Adipose tissue (tissue), 3 donors: ENCODE results near the gene DPPA4. TPM values are rescaled to one million over a fixed set of nuclear protein-coding genes. Genes with fewer than 3 reads are reported as not detected.

Experiments
- H3K27ac ChIP-seq: one replicate; pipeline ENCODE4 v1.5.1; 2013; ENCODE audit warnings: low read depth, low read length
- WGBS, 3 donors: extraction: QIAGEN DNeasy Blood & Tissue Kit; methylation state at CpG; one replicate each; pipeline ENCODE4 v1.1.7; 2013; 5-methylcytosine and 5-hydroxymethylcytosine counted together
- polyA plus RNA-seq, 3 donors: library from polyadenylated mRNA; stranded (reverse); fragments of 200-250 nt; gene quantifications; one replicate each; pipeline ENCODE4 v1.2.3, GENCODE V29; 2013
- donor health status: healthy with polysubstance abuse.
- donor health status: Bipolar disorder and iron deficiency.
- donor health status: healthy.

DPPA4 gene
- polyA plus RNA-seq, 3 donors: not detected

GRCh38 chr3:109339714-109340648 is 2.6 kb upstream of the DPPA4 start:
- 38 to 67% (median 57%) methylated on average over 5 of the region's 5 CpGs for WGBS, 3 donors
- no peak overlapping the region for H3K27ac ChIP-seq

GRCh38 chr3:109339197-109339596 is 1.9 kb upstream of the DPPA4 start:
- WGBS, 3 donors: 61 to 75% (median 72%) methylated on average over 3 of the region's 3 CpGs
- H3K27ac ChIP-seq: no peak overlapping the region

- 23 to 33% (median 29%) methylated on average over 4 of the region's 4 CpGs for WGBS, 3 donors
These were observed 976 bp upstream of the DPPA4 start for GRCh38 chr3:109338322-109338721.

GRCh38 chr3:109336291-109336861 is 970 bp downstream of the DPPA4 start:
- WGBS, 3 donors: 2 to 5% (median 3%) methylated on average over 17 of the region's 17 CpGs
- no peak overlapping the region for H3K27ac ChIP-seq

More at GRCh38 chr3:109338322-109338721, 976 bp upstream of the DPPA4 start:
- no peak overlapping the region for H3K27ac ChIP-seq

- WGBS, 3 donors: 52 to 88% (median 87%) methylated on average over 1 of the region's 1 CpG
- no peak overlapping the region for H3K27ac ChIP-seq
These were observed 2.8 kb downstream of the DPPA4 start for GRCh38 chr3:109334572-109334971.

GRCh38 chr3:109331692-109332091 is 5.7 kb downstream of the DPPA4 start:
- 61 to 87% (median 83%) methylated on average over 5 of the region's 5 CpGs for WGBS, 3 donors
- H3K27ac ChIP-seq: no peak overlapping the region

- H3K27ac ChIP-seq: no peak overlapping the region
- 79 to 80% (median 79%) methylated on average over 7 of the region's 7 CpGs for WGBS, 3 donors
These were observed 6.9 kb downstream of the DPPA4 start for GRCh38 chr3:109330405-109330804.

GRCh38 chr3:109328202-109328601 is 9.1 kb downstream of the DPPA4 start:
- 69 to 76% (median 73%) methylated on average over 3 of the region's 3 CpGs for WGBS, 3 donors

GRCh38 chr3:109325657-109326056 is 11.7 kb downstream of the DPPA4 start:
- 62 to 69% (median 67%) methylated on average over 3 of the region's 3 CpGs for WGBS, 3 donors
- H3K27ac ChIP-seq: no peak overlapping the region

More at GRCh38 chr3:109328202-109328601, 9.1 kb downstream of the DPPA4 start:
- no peak overlapping the region for H3K27ac ChIP-seq

- H3K27ac ChIP-seq: no peak overlapping the region
- 77 to 88% (median 83%) methylated on average over 5 of the region's 5 CpGs for WGBS, 3 donors
These were observed 12.2 kb downstream of the DPPA4 start for GRCh38 chr3:109325109-109325508.

GRCh38 chr3:109316162-109316730 is 21.1 kb downstream of the DPPA4 start, which contains the start of gene DPPA2:
TSS of gene DPPA2 (minus strand) at chr3:109316517. CDS start at chr3:109314542, 1,975 bp downstream.
- WGBS, 3 donors: 78 to 88% (median 88%) methylated on average over 21 of the region's 21 CpGs
- no peak within 1 kb of the TSS for H3K27ac ChIP-seq

GRCh38 chr3:109313061-109313460 is 24.3 kb downstream of the DPPA4 start:
- H3K27ac ChIP-seq: no peak overlapping the region
- 38 to 78% (median 68%) methylated on average over 1 of the region's 1 CpG for WGBS, 3 donors

GRCh38 chr3:109297496-109297895 is 39.9 kb downstream of the DPPA4 start:
- H3K27ac ChIP-seq: no peak overlapping the region
- WGBS, 3 donors: 65 to 72% (median 70%) methylated on average over 2 of the region's 2 CpGs

GRCh38 chr3:109284071-109284470 is 53.3 kb downstream of the DPPA4 start:
- H3K27ac ChIP-seq: no peak overlapping the region

GRCh38 chr3:109278546-109278945 is 58.8 kb downstream of the DPPA4 start:
- H3K27ac ChIP-seq: no peak overlapping the region

GRCh38 chr3:109278141-109278540 is 59.2 kb downstream of the DPPA4 start:
- no peak overlapping the region for H3K27ac ChIP-seq
- WGBS, 3 donors: 38 to 51% (median 49%) methylated on average over 3 of the region's 3 CpGs

More at GRCh38 chr3:109278546-109278945, 58.8 kb downstream of the DPPA4 start:
- WGBS, 3 donors: 69 to 82% (median 79%) methylated on average over 1 of the region's 1 CpG
